ENCODE results near the gene NAT16. TPM values are rescaled to one million over a fixed set of nuclear protein-coding genes. Genes with fewer than 3 reads are reported as not detected.

NAT16 gene
- total and polyA plus RNA-seq, 2 of the 4 experiments (the other 2 are of a cell fraction) = 0.05 TPM; not detected in 1

GRCh38 chr7:101168412-101169049 is 11.6 kb downstream of the NAT16 start:
- Histone ChIP-seq H3K4ac (ENCODE audit: low read depth, low read length) (no peak overlapping the region; the same call in 1 of the 2 replicates), H3K4me1 (ENCODE audit: control insufficient read depth, insufficient read depth, low read length) (peaks cover 20% of the 10 kb centered on the region), H2BK5ac (ENCODE audit: low read depth, low read length, poor library complexity, severe bottlenecking) (no peak overlapping the region), H3K9ac (ENCODE audit: low read depth, low read length) (no peak overlapping the region), H4K8ac (ENCODE audit: low read depth in 2 of 2, low read length in 2 of 2) (no peak overlapping the region; a peak in 1 of 4 replicates), H3K9me1 (ENCODE audit: insufficient read depth, low read length) (peaks cover 14% of the 10 kb centered on the region), H3K4me3 (ENCODE audit: insufficient read depth, low read depth, low read length) (no peak overlapping the region), H2BK20ac (ENCODE audit: low read depth, low read length) (peak overlapping the region; percentile 8; the same call in 1 of the 2 replicates), H4K5ac (ENCODE audit: low read depth, low read length) (no peak overlapping the region), H3K27ac (ENCODE audit: insufficient read depth, low read length) (no peak overlapping the region), H3K23ac (ENCODE audit: low read depth, low read length) (0 out of 2 replicates have a peak overlapping the region, but pooled peaks have one; percentile 36), H3K4me2 (ENCODE audit: low read depth, low read length) (peak overlapping the region; percentile 47; the same call in 1 of the 2 replicates), H2AFZ (replicated peaks; ENCODE audit: low read length, poor library complexity) (no peak overlapping the region), H4K20me1 (ENCODE audit: insufficient read depth, low read length) (peaks cover 14% of the 10 kb centered on the region; the same call in 1 of the 2 replicates), H3K79me1 (ENCODE audit: low read depth in 1 of 2, low read length in 2 of 2) (peaks cover 0 to 3% of the 10 kb centered on the region in 2 experiments; a peak in 1 of 4 replicates), H4K91ac (ENCODE audit: insufficient read depth, low read depth, low read length) (no peak overlapping the region; the same call in 1 of the 2 replicates), H2BK15ac (ENCODE audit: low read depth, low read length) (no peak overlapping the region), H2BK120ac (ENCODE audit: low read depth, low read length) (no peak overlapping the region), H2AK9ac (replicated peaks; ENCODE audit: low read depth, low read length, poor library complexity) (peak overlapping the region; percentile 48), H3K56ac (ENCODE audit: extremely low read depth, insufficient read depth, low read length) (no peak overlapping the region), H3K9me3 (ENCODE audit: control insufficient read depth, insufficient read depth, low read length) (no peaks in the 10 kb centered on the region), H3K36me3 (ENCODE audit: control insufficient read depth, insufficient read depth, low read length) (no peaks in the 10 kb centered on the region), H3K27me3 (ENCODE audit: control insufficient read depth, insufficient read depth, low read length) (peaks cover 57% of the 10 kb centered on the region), H2AK5ac (ENCODE audit: low read depth, low read length) (no peak overlapping the region; the same call in 1 of the 2 replicates), H3K14ac (replicated peaks; ENCODE audit: low read depth, low read length) (no peak overlapping the region), H3K18ac (ENCODE audit: low read depth, low read length) (no peak overlapping the region)
- intact Hi-C loops (cut with micrococcal nuclease) = loop anchor here (1.0 kb wide), 1 partner anchor 24 kb away; no protein-coding TSS in a partner anchor
- TF ChIP-seq MAZ (IDR thresholded peaks at IDR 0.05; ENCODE audit: borderline replicate concordance, low read depth, low read length) (peak; percentile 66), FOS (IDR thresholded peaks at IDR 0.05; ENCODE audit: low read depth, low read length) (no peak; the same call in 1 of the 2 replicates)
- no TSS peak for BruUV-seq (replicated peaks)
- dilution Hi-C loops (cut with HindIII; ENCODE audit: low sequenced_read_pairs, unreplicated experiment) = no loop called here
- ChIA-PET CTCF (interaction anchor here (1.0 kb wide), 1 partner anchor 25 kb away, joined by 8 read pairs; no protein-coding TSS in a partner anchor), POLR2A (ENCODE audit: unreplicated experiment) (interaction anchor here (0.6 kb wide), 1 partner anchor 40 kb away, joined by 4 read pairs; no protein-coding TSS in a partner anchor)
- ATAC-seq (ENCODE audit: low read depth) (no peak), DNase-seq (no peak)
- in situ Hi-C loops (cut with MboI; ENCODE audit: low sequenced_read_pairs) = no loop called here
- WGBS, 2 experiments (ENCODE audit: extremely low coverage in 2 of 2, insufficient read length in 1 of 2) = no CpG with 5 or more reads among the region's 6 CpGs
